Hepatocyte (in vitro differentiated cells): ENCODE results near the gene CRY2.

Experiments used
- CTCF ChIP-seq: fragments of 200-600 bp; sonication (generic); IDR thresholded peaks from 2 replicates; pipeline ENCODE4 v1.5.1; 2016; ENCODE audit warnings: antibody characterized with exemption, mild to moderate bottlenecking; ENCODE audit not compliant: poor library complexity
- EZH2 ChIP-seq: fragments of 200-600 bp; sonication (generic); IDR thresholded peaks from 2 replicates; pipeline ENCODE4 v1.6.1; 2016; ENCODE audit warnings: antibody characterized with exemption, mild to moderate bottlenecking, borderline replicate concordance

- no peak for TF ChIP-seq CTCF
- no peak for TF ChIP-seq EZH2
Observed at GRCh38 chr11:45857961-45858474, 10.7 kb downstream of the CRY2 start.
